G401.6 (cell line): ENCODE results near the gene NHLRC4.

Experiments
- FAIRE-seq: peaks from 2 replicates; lab custom pipeline; 2012; peaks lifted over from hg19 to GRCh38; lab: Jason Lieb, UNC

The NHLRC4 gene

DNA sequence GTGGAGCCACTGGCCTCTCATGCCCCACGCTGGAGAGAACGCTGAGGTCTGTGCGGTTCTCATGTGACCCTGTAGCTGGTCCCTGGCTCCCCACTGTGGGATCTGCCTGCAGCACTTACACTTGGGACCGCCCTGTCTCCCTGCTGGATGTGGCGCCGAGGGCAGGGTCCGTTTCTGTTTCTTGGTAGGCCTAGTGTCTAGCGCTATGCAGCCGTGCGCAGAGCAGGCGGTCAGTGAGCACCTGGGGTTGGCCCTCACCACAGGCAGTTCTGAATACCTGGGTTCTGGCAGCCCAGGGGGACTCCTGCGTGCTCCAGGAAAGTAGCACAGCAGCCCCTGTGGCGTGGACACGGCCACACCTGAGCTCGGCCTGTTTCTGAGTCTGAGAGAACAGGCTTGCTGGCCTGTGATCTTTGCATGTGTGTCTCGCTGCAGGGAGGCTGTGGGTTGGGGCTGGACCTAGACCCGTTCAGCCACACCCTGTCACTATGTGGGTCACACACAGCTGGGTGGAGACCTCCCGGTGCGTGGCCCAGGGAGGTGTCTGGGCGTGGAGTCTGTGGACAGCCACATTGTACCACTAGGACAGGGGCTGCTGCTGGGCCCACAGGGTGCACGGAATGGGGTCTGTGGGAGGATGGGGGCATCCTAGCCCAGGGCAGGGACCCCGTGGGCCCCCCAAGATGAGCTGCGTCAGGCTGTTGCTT is 36.5 kb upstream of the NHLRC4 start:
- FAIRE-seq = no peak

DNA sequence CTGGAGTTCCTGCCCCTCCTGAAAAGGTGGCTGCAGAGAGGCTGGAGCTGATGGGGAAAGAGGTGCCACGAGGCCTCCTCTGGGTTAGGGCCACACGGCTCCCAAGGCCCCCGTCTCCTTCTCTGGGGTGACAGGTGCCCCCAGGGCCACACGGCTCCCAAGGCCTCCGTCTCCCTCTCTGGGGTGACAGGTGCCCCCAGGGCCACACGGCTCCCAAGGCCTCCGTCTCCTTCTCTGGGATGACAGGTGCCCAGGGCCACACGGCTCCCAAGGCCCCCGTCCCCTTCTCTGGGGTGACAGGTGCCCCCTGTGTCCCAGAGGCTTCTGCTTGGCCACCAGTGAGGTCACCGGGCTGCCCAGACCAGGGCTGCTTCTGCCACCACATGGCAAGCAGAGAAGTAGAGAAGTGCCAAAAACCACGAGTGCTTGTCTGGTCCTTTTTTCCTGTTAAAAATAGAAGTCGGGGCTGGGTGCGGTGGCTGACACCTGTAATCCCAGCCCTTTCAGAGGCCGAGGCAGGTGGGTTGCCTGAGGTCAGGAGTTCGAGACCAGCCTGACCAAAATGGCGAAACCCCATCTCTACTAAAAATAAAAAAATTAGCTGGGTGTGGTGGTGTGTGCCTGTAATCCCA is 35.2 kb upstream of the NHLRC4 start:
- FAIRE-seq = no peak

DNA sequence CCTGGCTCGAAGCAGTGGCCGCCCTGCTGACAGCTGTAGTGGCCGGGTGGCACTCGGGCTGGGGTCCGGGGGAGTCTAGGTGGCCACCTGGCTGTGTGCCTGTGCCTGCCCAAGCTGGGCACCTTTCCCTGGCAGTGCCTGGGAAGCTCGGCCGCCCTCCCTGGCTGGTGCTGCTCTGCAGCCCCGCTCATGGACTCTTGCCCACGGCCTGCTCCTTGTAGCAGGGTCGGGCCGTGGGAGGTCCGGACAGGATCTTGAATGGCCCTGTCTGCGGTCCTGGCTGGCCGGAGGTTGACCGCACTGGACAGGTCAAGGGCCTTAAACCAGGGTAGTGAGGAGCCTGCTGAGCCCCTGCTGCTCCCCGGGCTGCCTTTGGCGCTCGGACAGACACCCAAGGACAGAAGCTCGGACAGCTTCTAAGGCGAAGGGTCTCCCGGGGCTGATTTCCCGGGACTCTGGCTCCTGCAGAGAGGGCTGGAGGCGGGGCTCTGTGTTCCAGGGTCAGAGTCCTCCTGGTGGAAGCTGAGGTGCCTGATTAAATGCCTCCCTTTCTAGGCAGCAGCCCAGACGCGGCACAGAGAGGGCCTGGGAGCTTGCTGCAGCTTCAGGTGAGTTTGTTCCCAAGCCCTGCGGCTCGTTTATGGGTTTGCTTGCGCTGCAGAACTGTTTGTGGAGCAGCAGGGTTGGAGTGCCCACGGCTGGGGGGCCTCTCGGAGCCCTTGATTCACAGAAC is 33.2 kb upstream of the NHLRC4 start:
- no peak for FAIRE-seq

DNA sequence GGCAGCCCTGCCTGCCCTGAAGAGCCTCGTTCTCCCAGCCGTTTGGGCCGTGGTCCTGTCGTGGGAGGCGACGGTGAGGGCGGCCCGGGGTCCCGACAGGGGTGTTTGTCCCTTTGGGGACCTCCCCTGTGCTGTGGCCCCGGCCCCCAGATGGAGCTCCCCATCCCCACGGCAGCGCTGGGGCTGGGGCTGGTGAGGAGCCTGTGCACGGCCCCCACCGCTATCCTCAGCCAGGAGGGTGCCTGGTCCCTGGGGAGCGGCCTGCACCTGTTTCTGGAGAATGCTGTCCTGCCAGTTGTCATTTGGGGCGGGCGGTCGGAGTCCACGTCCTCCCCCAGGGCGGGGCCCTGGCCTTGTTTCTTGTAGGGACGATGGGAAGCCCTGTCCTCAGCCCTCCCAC is 32.7 kb upstream of the NHLRC4 start:
- FAIRE-seq = no peak

DNA sequence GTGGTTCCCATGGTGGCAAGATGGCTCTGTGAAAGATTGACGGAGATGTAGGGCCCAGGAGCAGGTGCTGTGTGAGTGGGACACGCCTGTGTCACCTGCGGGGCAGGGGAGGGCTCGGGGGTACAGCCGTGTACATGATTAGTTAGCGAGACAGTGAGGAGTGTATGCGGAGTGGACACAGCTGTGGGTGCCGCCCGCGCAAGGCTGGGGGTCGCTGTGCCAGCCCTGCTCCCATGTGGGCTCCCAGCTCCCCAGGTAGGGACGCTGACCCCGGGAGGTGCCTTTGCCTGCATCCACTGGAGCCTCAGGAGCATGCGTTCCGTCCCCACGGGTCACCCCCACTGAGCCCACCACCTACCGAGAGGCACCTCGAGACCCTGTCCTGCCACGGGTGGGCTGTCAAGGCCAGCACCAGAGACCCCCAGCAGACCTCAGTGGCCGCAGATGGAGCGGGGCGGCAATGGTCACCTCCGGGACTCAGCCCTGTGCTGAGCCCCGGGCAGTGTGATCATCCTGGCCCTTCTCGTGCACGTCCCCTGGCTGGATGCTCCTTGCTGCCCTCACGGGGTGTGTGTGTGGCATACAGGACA is 31.9 kb upstream of the NHLRC4 start:
- FAIRE-seq = no peak

DNA sequence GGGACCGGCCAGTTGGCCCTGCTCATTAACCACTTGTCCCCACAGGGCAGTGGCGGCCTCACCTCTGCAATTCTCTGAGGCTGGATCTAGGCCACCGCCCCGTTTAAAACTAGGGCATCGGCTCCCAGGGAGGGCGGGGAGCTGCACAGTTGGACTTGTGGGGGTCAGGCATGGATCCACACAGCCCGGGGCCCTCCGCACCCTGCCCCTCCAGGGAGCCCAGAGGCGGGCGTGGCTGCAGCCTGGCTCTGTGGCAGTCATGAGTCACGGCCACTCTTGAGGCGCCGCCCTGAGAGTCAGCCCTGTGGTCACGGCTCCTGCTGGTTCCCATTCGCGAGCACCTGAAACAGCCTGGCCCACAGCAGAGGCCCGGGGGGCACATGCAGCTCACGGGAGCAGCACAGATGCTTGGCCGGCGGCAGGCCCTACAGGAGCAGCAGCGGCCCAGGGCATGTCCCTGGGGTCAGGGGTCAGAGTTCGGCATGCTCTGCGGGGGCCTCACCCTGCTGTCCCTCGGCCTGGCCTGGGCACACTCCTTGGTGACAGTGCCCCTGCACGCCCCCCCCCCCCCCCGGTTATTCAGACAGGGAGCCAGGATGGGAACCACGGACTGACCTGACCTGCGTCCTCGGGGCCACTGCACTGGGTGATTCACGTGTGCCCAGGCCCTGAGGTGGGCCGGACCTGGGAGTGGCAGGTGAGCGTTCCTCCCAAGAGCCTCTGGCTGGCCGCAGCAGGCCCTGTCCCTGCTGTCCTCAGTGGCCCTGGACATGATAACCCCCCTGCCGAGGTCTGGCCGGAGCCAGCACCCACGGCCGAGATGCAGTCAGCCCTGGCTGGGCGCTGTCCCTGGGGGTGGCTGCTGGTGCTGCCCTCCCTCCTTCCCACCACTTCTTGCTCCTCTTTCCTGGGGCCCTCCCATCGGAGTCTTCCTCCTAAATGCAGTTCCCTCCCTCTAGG is 31.1 kb upstream of the NHLRC4 start:
- FAIRE-seq = no peak

DNA sequence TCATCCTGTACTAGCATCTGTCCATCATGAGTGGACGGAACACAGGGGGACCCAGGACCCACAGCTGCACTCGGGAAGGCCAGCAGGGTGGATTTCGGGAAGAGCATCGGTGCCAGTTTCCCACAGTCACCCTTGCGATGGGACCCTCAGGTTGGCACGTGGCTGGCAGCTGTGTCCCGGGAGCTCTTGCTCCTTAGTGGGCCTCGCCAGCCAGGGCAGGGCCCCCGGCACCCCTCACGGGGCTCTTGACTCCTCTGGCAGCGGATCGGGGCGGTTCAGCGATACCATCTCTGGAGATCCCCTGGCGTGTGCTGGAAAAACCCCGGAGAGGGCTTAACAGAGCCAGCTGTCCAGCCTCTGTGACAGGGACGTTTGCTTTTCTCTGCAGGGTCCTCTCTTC is 30.1 kb upstream of the NHLRC4 start:
- no peak for FAIRE-seq

DNA sequence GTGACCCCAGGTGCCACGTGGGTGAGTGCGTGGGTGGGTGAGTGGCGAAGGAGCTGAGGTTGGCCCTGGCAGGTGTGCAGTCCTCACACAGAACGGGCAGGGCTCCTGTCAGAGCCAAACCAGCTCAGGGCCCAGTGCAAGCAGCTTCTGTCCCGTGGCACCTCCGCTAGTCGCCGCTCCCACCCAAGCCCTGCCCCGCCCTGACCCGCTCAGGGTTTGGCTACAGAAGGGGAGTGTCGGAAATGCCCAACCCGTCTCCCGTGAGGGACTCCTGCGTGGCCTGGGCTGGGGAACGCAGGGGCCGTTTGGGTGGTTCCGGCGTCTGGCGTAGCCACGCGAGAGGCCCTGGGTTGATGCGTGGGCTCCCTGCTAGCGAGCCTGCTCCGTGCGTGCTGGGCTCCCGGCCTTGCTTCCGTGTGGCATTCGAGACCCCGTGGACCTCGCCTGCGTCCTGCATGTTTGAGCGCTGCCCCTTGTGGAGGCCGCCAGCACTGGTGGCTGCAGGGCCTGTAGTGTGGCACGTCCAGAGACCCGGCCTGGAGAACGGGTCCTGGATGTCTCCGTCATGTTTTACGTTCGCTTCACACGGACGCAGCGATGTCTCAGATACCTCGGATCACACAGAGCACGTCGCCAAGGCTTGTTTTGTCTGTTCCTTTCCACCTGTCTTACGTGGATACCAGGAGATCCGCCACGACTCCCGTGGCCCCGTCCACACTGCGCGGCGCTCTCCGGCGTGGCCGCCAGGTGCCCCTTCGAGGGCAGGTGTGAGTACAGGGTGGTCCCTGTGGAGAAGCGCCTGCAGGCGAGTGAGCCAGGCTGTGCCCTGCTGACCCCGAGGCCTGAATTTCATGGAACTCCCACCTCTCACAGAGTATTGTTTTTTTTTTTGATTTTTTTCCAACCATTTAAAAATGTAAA is 29.1 kb upstream of the NHLRC4 start:
- FAIRE-seq = no peak

DNA sequence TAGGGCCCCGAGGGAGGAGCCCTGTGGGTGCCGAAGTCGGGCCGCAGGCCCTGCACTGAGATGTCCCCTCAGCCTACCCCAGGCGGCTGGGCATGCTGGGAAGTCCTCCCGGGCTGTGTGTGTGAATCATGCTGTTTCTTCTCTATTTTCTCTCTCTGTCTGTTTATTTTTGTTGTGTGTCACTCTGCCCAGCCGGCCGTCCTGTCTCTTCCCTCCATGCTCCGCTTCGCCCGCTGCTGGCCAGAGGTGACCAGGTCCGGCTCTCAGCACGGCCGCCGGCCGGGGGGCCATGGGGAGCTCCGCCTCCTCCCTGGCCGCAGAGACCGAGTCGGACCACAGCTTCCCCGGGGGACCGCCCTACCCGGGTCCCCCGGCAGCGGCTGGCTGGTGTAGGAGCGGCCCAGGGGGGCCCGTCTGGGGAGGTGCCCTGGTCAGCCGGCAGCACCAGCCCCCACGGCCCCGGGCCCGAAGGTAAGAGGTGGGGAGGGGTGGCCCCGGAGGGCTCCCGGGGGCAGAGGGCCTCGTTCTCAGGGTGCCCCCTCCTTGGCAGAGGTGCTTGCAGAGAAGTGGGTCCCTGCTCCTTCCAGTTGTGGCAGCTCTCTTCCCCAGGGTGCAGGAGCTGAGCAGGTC is 26.8 kb upstream of the NHLRC4 start:
- no peak for FAIRE-seq

DNA sequence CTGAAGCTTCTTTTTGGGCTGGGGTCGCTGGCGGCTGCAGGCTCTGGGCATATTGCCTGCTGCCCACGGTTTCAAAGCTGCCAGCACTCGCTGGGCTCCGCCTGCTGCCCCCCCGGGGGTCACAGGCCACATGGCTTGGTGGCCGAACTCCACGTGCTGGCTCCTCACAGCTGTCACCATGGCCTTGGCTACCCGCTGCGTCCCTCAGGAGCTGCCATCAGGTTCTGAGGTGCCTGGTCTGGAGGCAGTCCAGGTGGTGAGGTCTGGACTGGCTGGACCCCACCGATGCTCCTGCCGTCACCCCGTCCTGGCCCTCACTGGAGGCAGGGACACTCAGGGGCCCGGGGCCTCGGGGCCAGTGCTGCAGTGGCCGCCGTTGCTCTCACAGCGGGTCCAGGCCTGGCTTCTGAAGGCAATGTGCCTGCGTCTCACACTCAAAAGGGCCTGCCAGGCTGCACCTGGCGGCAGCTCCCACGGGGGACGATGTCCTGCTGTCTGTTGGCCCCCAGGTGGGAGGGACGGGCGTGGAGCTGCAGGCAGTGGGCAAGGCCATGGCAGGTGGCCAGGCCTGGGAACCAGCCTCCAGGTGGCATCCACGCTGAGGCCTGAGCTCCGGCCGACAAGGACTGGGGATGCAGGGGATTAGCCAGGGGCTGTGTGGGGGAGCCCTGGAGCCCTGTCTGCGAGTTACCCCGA is 26.0 kb upstream of the NHLRC4 start:
- FAIRE-seq = no peak

DNA sequence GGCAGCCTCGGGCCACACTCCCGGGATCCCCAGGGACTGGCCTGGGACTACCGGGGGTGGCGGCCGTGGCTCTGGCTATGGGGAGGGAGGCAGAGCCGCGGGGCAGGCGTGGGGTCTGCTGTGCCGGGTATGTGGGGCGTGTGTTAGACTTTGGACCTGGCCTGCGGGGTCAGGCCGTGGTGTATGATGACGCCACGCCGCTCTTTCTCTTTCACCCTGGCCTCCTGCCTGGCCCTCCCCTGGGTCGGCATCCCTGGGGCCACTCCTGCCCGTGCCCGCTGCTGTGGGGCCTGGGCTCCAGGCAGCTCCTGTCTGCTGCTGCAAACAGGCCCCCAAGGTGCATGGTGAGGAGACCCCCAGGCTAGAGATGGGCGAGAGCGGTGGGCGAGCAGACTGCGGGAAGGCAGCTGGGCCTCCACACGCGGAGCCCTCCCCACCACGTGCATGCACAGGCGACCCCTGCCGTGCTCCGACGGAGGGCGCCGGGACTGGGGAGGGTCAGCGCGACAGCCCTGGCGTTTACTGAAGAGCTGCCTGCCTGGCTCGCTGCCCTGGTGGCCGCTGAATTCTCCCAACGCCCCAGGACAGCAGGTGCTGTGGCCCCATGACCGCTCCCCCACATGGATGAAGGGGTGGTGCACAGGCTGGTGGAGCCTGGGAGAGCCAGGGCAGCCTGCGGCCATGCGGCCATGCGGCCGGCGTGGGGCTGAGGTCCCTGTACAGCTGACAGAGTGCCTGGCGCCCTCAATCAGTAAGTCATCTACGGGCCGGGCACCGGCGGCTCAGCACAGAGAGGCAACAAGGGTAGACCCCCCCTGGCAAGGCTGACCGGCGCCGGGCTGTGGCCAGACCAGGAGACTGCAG is 23.3 kb upstream of the NHLRC4 start:
- FAIRE-seq = no peak

DNA sequence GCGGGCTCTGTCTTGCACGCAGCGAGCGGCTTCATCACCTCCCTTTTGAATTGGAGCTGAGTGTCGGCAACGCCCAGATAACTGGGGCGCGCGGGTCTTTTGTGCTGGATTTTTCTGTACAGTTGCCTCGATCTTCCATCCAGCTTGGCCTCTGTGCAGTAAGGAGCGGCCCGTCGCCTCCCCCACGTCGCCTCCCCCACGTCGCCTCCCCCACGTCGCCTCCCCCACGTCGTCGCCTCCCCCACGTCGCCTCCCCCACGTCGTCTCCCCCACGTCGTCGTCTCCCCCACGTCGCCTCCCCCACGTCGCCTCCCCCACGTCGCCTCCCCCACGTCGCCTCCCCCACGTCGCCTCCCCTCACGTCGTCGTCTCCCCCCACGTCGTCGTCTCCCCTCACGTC is 22.3 kb upstream of the NHLRC4 start:
- no peak for FAIRE-seq

DNA sequence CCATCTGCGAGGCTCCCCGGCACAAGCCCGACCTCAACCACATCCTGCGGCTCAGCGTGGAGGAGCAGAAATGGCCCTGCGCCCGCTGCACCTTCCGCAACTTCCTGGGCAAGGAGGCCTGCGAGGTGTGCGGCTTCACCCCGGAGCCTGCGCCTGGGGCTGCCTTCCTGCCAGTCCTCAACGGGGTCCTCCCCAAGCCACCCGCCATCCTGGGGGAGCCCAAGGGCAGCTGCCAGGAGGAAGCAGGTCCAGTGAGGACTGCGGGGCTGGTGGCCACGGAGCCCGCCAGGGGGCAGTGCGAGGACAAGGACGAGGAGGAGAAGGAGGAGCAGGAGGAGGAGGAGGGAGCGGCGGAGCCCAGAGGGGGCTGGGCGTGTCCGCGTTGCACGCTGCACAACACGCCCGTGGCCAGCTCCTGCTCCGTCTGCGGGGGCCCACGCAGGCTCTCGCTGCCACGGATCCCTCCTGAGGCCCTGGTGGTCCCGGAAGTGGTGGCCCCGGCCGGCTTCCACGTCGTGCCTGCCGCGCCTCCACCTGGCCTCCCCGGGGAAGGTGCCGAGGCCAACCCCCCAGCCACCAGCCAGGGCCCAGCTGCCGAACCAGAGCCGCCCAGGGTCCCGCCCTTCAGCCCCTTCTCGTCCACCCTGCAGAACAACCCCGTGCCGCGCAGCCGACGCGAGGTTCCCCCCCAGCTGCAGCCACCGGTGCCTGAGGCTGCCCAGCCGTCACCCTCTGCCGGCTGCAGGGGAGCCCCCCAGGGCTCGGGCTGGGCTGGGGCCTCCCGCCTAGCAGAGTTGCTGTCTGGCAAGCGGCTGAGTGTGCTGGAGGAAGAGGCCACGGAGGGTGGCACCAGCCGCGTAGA is 19.7 kb upstream of the NHLRC4 start:
- FAIRE-seq = no peak

DNA sequence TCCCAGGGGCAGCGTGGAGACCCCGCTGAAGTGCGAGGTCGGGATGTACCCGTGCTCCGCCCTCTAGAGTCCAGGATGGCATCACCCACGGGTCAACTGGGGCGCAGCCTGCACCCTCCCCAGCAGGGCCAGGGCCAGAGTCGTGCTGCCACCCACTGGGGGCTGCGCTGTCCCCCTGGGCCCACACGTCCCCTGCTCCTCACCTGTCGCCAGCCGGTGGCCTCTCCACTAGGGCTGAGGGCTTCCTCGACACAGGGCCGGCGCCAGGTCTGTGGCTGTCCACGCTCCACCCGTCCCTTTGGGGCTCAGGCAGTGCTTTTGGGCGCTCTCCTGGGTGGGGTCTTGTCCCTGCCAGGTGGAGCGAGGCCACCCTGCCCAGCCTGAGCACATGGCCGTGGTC is 18.2 kb upstream of the NHLRC4 start:
- FAIRE-seq = no peak

DNA sequence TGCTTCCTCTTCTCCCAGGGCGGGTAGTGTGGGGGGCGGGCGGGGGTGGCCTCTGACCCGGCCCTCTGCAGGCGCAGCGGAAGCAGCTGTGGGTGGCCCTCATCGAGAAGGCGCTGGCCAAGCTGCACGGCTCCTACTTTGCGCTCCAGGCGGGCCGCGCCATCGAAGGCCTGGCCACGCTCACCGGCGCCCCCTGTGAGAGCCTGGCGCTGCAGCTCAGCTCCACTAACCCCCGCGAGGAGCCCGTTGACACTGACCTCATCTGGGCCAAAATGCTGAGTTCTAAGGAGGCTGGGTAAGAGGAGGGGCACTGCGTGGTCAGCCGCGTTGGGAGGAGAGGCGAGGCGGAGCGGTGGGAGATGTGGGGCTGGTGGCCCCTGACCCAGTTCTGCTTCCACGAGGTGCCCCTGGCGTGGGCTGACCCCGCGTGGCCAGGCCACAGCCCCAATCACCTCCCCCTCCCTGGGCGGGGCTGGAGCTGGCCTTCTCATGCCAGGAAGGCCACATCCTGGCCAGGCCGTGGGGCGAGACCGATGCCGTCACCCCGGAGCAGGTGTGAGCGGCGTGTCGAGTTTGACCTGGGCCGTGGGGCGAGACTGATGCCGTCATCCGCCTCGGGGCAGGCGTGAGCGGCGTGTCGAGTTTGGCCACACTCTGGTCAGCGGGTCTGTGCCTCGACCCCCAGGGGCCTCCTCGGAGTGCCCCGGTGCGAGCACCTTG is 17.1 kb upstream of the NHLRC4 start:
- FAIRE-seq = no peak

DNA sequence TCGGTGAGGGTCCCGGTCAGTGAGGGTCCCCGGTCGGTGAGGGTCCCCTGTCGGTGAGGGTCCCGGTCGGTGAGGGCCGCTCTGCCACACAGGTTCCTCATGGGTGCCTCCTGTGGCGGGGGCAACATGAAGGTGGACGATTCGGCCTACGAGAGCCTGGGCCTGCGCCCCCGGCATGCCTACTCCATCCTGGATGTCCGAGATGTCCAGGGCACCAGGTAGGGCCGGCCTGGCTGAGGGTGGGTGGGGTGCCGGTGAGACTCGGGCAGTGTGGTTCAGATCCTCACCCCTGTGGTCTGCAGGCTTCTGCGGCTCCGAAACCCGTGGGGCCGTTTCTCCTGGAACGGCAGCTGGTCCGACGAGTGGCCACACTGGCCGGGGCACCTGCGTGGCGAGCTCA is 15.6 kb upstream of the NHLRC4 start:
- no peak for FAIRE-seq

DNA sequence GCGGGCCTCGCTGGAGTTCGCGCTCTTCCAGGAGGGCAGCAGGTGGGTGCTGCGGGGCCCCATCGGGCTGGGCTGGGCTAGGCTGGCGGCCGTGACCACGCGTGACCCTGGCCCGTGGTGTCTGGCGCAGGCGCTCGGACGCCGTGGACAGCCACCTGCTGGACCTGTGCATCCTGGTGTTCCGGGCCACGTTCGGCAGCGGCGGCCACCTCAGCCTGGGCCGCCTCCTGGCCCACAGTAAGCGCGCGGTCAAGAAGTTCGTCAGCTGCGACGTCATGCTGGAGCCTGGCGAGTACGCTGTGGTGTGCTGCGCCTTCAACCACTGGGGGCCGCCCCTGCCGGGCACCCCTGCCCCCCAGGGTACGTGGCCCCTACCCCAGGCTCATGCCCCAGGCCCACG is 14.6 kb upstream of the NHLRC4 start:
- no peak for FAIRE-seq
